HAP-1 (cell line): Measurements from ENCODE around the gene ADGB.
"Not testable (repeated sequence)": the region's sequence is repeated elsewhere in the genome, so short reads cannot be mapped to it uniquely, and the experiment has no call there.

Experiments used
- DNase-seq, 2 experiments: peaks; one replicate each; pipeline ENCODE4 v3.0.0-alpha.2; 2016 to 2020; ENCODE audit warnings: low spot score in 2 of 2
- H3K27me3 ChIP-seq: fragments of 250-450 bp; sonication (Bioruptor Pico); 2 replicates; pipeline ENCODE4 v1.5.1; 2020; ENCODE audit warnings: low read depth, mild to moderate bottlenecking, moderate library complexity
- H3K36me3 ChIP-seq: fragments of 250-450 bp; sonication (Bioruptor Pico); replicated peaks from 2 replicates; pipeline ENCODE4 v1.5.1; 2020; ENCODE audit warnings: mild to moderate bottlenecking
- H3K4me1 ChIP-seq: fragments of 250-450 bp; sonication (Bioruptor Pico); 2 replicates; pipeline ENCODE4 v1.5.1; 2020; ENCODE audit warnings: mild to moderate bottlenecking
- H3K4me3 ChIP-seq: fragments of 250-450 bp; sonication (Bioruptor Pico); 2 replicates; pipeline ENCODE4 v1.5.1; 2020; ENCODE audit warnings: mild to moderate bottlenecking, moderate library complexity
- H3K9me3 ChIP-seq: fragments of 250-450 bp; sonication (Bioruptor Pico); 2 replicates; pipeline ENCODE4 v1.5.1; 2020; ENCODE audit warnings: mild to moderate bottlenecking, moderate library complexity
- in situ Hi-C: fragments of 300-500 bp; cut with MboI; formaldehyde crosslinking; loops from 3 replicates; pipeline ENCODE4 v1.14.3; 2020; ENCODE audit warnings: low sequenced_read_pairs, inconsistent platforms, mixed read lengths

ADGB gene

GRCh38 chr6:146827216-146827928, 228.6 kb downstream of the ADGB start:
- in situ Hi-C loops = no loop called here
- H3K9me3 ChIP-seq = no peaks in the 10 kb centered on the region
- H3K36me3 ChIP-seq = no peaks in the 10 kb centered on the region
- H3K4me1 ChIP-seq = no peaks in the 10 kb centered on the region
- no peak overlapping the region for H3K4me3 ChIP-seq
- DNase-seq = no peak
- H3K27me3 ChIP-seq = no peaks in the 10 kb centered on the region

GRCh38 chr6:146829792-146830565, 231.2 kb downstream of the ADGB start:
- no peak for DNase-seq
- Histone ChIP-seq H3K9me3 (no peaks in the 10 kb centered on the region), H3K36me3 (no peaks in the 10 kb centered on the region), H3K4me3 (no peak overlapping the region), H3K4me1 (no peaks in the 10 kb centered on the region), H3K27me3 (no peaks in the 10 kb centered on the region)
- in situ Hi-C loops = no loop called here

- Histone ChIP-seq H3K9me3 (no peaks in the 10 kb centered on the region), H3K4me1 (no peaks in the 10 kb centered on the region), H3K4me3 (no peak overlapping the region), H3K36me3 (no peaks in the 10 kb centered on the region), H3K27me3 (no peaks in the 10 kb centered on the region)
- no peak for DNase-seq
- in situ Hi-C loops = no loop called here
Observed at GRCh38 chr6:146833157-146833556, 234.4 kb downstream of the ADGB start.

- in situ Hi-C loops = no loop called here
- Histone ChIP-seq H3K4me3 (no peak overlapping the region), H3K4me1 (no peaks in the 10 kb centered on the region), H3K27me3 (no peaks in the 10 kb centered on the region), H3K9me3 (no peaks in the 10 kb centered on the region), H3K36me3 (no peaks in the 10 kb centered on the region)
- no peak for DNase-seq
Observed at GRCh38 chr6:146840216-146840615, 241.4 kb downstream of the ADGB start.

GRCh38 chr6:146840641-146841040, 241.9 kb downstream of the ADGB start:
- Histone ChIP-seq H3K27me3 (no peaks in the 10 kb centered on the region), H3K9me3 (no peaks in the 10 kb centered on the region), H3K4me3 (no peak overlapping the region), H3K4me1 (no peaks in the 10 kb centered on the region), H3K36me3 (no peaks in the 10 kb centered on the region)
- no peak for DNase-seq
- in situ Hi-C loops = no loop called here

- Histone ChIP-seq H3K4me3 (no peak overlapping the region), H3K36me3 (no peaks in the 10 kb centered on the region), H3K27me3 (0 out of 2 replicates have a peak, but pooled peaks cover 8% of the 10 kb centered on the region), H3K9me3 (no peaks in the 10 kb centered on the region), H3K4me1 (no peaks in the 10 kb centered on the region)
- DNase-seq = no peak
- in situ Hi-C loops = no loop called here
Observed at GRCh38 chr6:146847426-146847825, 248.7 kb downstream of the ADGB start.

- in situ Hi-C loops = no loop called here
Observed at GRCh38 chr6:146850238-146850896, 251.6 kb downstream of the ADGB start.

GRCh38 chr6:146850981-146851380, 252.2 kb downstream of the ADGB start:
- Histone ChIP-seq H3K9me3 (no peaks in the 10 kb centered on the region), H3K4me3 (no peak overlapping the region), H3K4me1 (no peaks in the 10 kb centered on the region), H3K36me3 (no peaks in the 10 kb centered on the region), H3K27me3 (0 out of 2 replicates have a peak, but pooled peaks cover 8% of the 10 kb centered on the region)
- in situ Hi-C loops = no loop called here
- no peak for DNase-seq

More at GRCh38 chr6:146850238-146850896, 251.6 kb downstream of the ADGB start:
- no peaks in the 10 kb centered on the region for H3K9me3 ChIP-seq
- H3K36me3 ChIP-seq = no peaks in the 10 kb centered on the region
- no peaks in the 10 kb centered on the region for H3K4me1 ChIP-seq
- no peak for DNase-seq
- 0 out of 2 replicates have a peak, but pooled peaks cover 8% of the 10 kb centered on the region for H3K27me3 ChIP-seq
- H3K4me3 ChIP-seq = no peak overlapping the region

GRCh38 chr6:146851837-146852236, 253.1 kb downstream of the ADGB start:
- H3K36me3 ChIP-seq = no peaks in the 10 kb centered on the region
- no peaks in the 10 kb centered on the region for H3K4me1 ChIP-seq
- in situ Hi-C loops = no loop called here
- no peak overlapping the region for H3K4me3 ChIP-seq
- 0 out of 2 replicates have a peak, but pooled peaks cover 7% of the 10 kb centered on the region for H3K27me3 ChIP-seq
- DNase-seq = no peak
- H3K9me3 ChIP-seq = no peaks in the 10 kb centered on the region

- in situ Hi-C loops, H3K9me3 ChIP-seq, H3K36me3 ChIP-seq, H3K27me3 ChIP-seq, DNase-seq, H3K4me3 ChIP-seq, H3K4me1 ChIP-seq: not testable (repeated sequence)
Observed at GRCh38 chr6:146854521-146855255, 255.9 kb downstream of the ADGB start.

GRCh38 chr6:146855889-146856288, 257.1 kb downstream of the ADGB start:
- DNase-seq = no peak
- in situ Hi-C loops = no loop called here
- Histone ChIP-seq H3K4me3 (no peak overlapping the region), H3K4me1 (no peaks in the 10 kb centered on the region), H3K36me3 (no peaks in the 10 kb centered on the region), H3K9me3 (no peaks in the 10 kb centered on the region), H3K27me3 (no peaks in the 10 kb centered on the region)

- no peaks in the 10 kb centered on the region for H3K36me3 ChIP-seq
- in situ Hi-C loops = no loop called here
- DNase-seq = no peak
- H3K9me3 ChIP-seq = no peaks in the 10 kb centered on the region
- no peaks in the 10 kb centered on the region for H3K27me3 ChIP-seq
- H3K4me3 ChIP-seq = no peak overlapping the region
- no peaks in the 10 kb centered on the region for H3K4me1 ChIP-seq
Observed at GRCh38 chr6:146856296-146856695, 257.5 kb downstream of the ADGB start.

- H3K27me3 ChIP-seq = no peaks in the 10 kb centered on the region
- no peak overlapping the region for H3K4me3 ChIP-seq
- DNase-seq = peak; percentile 48 to 79
- H3K36me3 ChIP-seq = no peaks in the 10 kb centered on the region
- in situ Hi-C loops = no loop called here
- no peaks in the 10 kb centered on the region for H3K9me3 ChIP-seq
- no peaks in the 10 kb centered on the region for H3K4me1 ChIP-seq
Observed at GRCh38 chr6:146857180-146857979, 258.6 kb downstream of the ADGB start.
